Amniotic epithelial cell (primary cell): ENCODE data around the gene UQCC5.

Experiments used
- DNase-seq: peaks from one replicate; pipeline ENCODE4 v3.0.0-alpha.2; 2010; ENCODE audit warnings: low read depth

The UQCC5 gene

GRCh38 chr3:52536369-52537164 is at the start of gene UQCC5:
Gene UQCC5 (plus strand): TSS chr3:52536605. CDS start chr3:52536756, 151 bp downstream.
- DNase-seq = peak; percentile 97

- no peak for DNase-seq
These were observed 49.2 kb upstream of the UQCC5 start for GRCh38 chr3:52487050-52487787.

GRCh38 chr3:52487788-52488691 is 48.4 kb upstream of the UQCC5 start:
- no peak for DNase-seq

GRCh38 chr3:52488746-52489145 is 47.7 kb upstream of the UQCC5 start:
- DNase-seq = no peak

- DNase-seq = no peak
These were observed 47.0 kb upstream of the UQCC5 start for GRCh38 chr3:52489453-52489852.

- DNase-seq = no peak
These were observed 46.1 kb upstream of the UQCC5 start for GRCh38 chr3:52490035-52490938.

GRCh38 chr3:52490939-52491526 is 45.4 kb upstream of the UQCC5 start:
- DNase-seq = peak; percentile 76

GRCh38 chr3:52492059-52492458 is 44.3 kb upstream of the UQCC5 start:
- no peak for DNase-seq

- no peak for DNase-seq
These were observed 43.0 kb upstream of the UQCC5 start for GRCh38 chr3:52493232-52494017.

GRCh38 chr3:52494445-52494844 is 42.0 kb upstream of the UQCC5 start:
- no peak for DNase-seq

GRCh38 chr3:52494886-52495495 is 41.4 kb upstream of the UQCC5 start, which contains the start of gene STAB1:
Gene STAB1 (plus strand): TSS chr3:52495338. CDS start chr3:52495414, 76 bp downstream.
- peak; percentile 15 for DNase-seq

- DNase-seq = peak; percentile 67
These were observed 40.4 kb upstream of the UQCC5 start for GRCh38 chr3:52495777-52496602.

GRCh38 chr3:52498137-52499054 is 38.0 kb upstream of the UQCC5 start:
- DNase-seq = peak; percentile 99

- DNase-seq = no peak
These were observed 35.4 kb upstream of the UQCC5 start for GRCh38 chr3:52501046-52501445.

- no peak for DNase-seq
These were observed 34.4 kb upstream of the UQCC5 start for GRCh38 chr3:52502001-52502400.

GRCh38 chr3:52502808-52503350 is 33.5 kb upstream of the UQCC5 start:
- DNase-seq = no peak

GRCh38 chr3:52503788-52504424 is 32.5 kb upstream of the UQCC5 start:
- no peak for DNase-seq
